HT-29 (cell line): Measurements from ENCODE around the gene RASGEF1C. TPM values are rescaled to one million over a fixed set of nuclear protein-coding genes. Genes with fewer than 3 reads are reported as not detected.
"Not testable (repeated sequence)": the region's sequence is repeated elsewhere in the genome, so short reads cannot be mapped to it uniquely, and the experiment has no call there.

ENCODE experiments used
- DNase-seq: peaks from one replicate; pipeline ENCODE4 v3.0.0-alpha.2; 2015; ENCODE audit warnings: low spot score
- total RNA-seq: library from RNA; depleted of rRNA; stranded (reverse); fragments of >200 nt; shearing (Covaris generic); gene quantifications from 2 replicates; pipeline ENCODE4 v1.2.3, GENCODE V29; 2014

The RASGEF1C gene
- total RNA-seq, 1 experiment from 2014 or later = not detected

DNA sequence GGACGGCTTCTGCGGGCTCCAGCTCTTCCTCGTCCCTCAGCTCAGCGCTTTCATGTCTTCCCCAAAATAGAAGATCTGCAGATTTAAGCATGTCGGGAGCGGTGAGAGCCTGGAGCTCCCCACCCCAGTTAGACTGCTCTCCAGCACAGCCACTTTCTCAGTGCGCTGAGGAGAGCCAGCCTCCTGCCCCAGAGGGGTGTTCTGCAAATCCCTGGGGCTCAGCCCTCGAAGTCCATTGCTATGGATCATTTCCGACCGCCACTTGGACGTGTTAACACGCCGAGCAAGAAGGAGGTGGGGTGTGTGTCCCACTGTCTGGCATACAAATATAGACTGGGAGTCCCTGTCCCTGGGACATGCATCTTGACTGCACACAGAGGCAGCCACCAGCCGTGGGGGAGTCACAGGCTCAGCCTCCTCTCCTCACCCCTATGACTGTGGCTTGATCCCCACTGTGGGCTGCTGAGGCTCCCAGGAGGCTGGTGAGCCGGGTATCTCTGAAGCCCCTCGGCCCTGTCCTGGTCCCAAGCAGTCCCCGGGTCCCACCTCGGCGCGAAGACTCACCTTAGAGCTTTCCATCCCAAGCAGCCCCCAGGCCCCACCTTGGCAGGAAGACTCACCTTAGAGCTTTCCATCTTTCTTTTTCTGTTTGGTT lies 107.4 kb downstream of the RASGEF1C start:
- no peak for DNase-seq

DNA sequence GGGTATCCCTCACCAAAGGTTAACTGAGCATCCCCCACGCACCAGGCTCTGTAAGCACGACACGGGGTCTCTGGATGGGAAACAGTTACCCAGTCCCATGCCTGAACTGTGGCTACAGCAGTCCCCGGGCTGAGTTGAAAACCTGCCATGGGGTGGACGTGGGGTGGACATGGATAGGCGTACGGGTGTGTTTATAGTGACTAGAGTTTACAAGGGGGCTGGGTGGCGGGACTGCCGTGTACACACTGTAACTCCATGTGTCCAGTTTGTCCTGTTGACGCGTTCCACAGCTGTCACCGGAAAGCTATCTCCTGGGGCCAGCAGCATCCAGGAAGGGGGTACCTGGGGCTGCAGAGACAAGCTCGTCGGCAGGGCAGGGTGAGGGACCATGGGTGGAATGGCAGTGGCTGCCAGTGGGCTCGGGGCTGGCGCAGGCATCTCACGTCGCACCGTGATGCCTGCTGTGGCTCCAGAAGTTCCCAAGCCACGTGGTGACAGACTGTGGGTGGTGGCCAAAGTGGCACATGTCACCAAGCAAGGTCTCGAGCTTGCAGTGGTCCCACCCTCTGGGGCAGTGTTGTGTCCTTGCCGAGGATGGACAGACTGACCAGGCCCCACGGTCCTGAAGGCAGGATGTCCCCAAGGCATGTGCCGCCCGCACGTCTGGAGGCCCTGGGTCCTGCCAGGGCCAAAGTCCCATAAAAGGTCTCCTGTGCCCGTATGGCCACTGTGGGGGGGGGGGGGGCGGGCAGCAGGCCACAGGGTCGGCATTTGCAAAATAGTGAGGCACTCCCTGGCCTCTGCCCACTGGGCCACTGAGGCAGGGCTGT lies 108.2 kb downstream of the RASGEF1C start:
- no peak for DNase-seq

DNA sequence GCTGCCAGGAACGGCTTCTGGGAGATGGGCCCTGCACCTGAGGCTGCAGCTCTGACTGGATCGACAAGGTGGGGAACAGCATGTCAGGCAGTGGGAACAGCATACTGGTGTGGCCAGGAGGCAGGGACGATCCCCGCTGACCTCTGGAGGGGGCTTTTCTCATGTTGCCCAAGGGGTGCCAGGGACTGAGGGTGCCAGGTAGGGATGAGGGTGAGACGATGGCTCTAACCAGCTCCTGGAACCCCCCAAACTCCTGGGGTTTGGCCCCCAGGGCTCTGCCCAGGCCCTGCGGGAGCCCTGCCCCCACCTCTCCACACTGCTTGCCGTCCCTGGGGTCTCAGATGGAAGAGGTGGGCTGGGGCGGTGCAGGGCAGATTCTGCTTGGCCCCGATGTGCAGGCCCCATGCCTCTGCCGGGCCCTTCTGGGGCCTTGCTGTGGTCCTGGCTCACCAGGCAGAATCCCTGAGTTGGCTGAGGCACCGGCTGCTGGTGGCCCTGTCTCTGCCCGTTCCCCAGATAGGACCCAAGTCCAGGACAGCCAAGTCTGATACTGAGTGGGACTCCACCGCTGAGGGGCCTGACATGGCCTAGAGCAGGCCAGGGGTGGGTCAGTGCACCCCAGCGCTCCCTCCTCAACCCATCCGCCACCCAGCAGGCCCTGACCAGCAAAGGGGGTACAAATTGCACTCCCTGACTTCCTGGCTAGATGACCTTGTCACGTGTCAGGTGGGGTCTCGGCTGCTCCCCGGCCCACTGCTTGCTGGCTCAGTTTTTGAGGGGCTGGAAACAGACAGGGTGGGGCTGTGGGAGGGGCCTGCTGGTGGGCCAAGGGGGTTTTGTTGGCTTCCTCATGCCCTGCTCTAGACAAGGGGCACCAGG lies 109.0 kb downstream of the RASGEF1C start:
- DNase-seq = no peak

DNA sequence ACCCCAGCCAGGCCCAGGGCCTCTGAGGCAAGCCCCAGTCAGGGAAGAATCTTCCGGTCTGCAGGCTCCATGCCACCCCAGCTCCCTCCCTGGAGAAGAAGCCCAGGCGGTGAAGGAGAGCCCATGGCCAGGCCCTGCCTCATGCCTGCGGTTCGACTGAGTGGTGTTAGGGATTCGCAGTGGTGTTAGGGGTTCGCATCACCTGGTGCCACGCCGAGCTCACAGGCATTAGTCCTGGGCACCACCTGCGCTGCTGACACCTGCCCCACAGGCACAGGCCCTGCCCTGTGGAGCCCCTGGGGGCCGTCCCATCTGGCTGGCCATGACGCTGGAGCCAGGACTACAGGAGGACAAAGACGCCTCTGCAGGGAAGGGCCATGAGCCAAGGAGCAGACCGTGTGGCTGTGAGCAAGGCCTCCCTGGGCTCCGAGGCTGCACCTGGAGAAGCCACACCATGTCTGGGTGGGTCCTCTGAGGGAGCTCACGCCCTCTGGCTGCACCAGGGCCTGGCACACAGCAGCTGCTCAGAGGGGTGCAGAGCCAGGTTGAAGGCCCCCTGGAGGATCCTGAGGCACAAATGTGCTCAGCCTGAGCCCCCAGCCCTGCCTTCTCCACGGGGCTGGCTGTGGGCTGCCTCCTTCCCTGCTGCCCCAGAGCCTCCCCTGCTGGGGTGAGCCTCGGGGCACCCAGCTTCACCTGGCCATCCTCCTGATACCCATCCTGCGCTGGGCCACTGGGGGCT lies 109.8 kb downstream of the RASGEF1C start:
- DNase-seq = no peak

DNA sequence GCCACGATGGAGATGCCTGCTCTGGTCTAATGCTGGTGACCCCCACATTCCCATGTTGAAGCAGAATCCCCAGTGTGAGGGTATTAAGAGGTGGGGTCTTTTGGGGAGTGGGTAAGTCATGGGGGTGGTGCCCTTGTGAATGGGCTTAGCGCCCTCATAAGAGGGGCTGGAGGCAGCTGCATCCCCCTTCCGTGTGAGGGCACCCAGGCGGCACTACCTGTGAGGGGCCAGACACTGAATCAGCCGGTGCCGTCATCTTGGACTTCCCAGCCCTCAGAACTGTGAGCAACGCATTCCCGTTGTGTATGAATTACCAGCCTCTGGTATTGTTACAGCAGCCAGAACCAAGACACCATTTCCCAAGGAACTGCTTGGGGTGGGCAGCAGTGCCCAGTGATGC lies 110.5 kb downstream of the RASGEF1C start:
- no peak for DNase-seq

DNA sequence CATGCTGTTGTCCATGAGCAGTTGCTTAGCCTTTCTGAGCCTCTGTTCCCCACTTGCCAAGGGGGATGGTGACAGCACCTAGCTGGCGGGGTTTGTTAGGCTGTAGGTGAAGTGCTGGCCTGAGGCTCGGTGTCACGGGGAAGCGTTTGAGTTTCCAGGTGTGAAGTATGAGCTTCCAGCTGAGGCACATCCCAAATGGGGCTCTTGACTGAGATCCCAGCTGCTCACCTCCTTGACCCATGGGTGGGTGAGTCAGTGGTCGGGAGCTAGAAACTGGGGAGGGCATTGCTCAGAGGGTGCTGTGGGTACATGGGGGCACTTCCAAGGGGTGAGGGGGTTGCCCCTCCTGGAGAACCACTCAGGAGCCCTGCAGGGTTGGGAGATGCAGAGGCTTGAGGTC lies 111.1 kb downstream of the RASGEF1C start:
- DNase-seq = no peak

DNA sequence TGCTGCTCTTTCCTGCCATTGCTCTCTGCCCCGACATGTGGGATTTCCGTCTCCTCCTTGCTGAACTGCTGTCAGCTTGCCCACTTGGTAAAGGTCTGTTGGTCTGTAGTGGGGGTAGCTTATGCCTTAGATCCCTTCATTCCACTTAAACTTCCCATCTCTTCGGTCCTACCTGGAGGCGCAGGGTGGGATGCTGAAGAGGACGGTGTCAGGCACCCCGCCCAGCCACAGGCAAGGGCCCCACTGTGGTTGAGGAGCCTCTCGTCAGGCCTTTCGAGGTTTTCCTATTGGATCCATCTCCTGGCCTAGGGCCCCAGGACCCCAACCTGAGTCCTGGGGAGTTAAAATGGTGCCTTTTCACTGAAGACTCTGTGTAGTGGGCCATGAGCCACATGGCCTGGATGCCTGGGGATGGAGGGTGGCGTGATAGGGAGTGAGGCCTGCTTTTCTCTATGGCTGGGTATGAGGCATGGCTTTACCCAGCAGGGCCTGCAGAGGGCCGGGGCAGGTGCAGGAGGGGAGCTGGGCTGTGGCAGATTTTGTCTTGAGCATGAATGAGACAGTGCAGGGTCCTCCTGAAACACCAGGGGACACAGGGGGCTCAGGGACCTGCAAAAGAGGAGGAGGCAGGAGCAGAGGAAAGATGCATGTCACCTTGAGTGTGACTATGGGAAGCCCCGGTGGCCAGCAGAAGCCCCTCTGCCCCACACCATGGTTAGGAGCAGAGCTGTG lies 111.7 kb downstream of the RASGEF1C start:
- DNase-seq = no peak

DNA sequence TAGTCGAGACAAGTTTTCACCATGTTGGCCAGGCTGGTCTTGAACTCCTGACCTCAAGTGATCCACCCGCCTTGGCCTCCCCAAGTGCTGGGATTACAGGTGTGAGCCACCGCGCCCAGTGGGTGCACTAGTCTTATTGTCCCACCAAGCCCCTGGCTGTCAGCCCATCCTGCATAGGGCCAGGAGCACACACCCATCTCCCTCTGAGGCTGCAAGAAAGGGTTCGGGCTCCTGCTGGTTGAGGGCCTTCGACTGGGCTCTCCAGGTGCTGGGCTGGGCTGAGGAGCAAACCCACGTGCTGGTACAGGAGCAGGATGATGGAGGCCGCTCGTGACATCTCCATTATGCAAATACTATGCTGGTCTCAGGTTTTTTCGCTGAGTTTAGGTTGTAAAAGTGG lies 112.4 kb downstream of the RASGEF1C start:
- DNase-seq = no peak

DNA sequence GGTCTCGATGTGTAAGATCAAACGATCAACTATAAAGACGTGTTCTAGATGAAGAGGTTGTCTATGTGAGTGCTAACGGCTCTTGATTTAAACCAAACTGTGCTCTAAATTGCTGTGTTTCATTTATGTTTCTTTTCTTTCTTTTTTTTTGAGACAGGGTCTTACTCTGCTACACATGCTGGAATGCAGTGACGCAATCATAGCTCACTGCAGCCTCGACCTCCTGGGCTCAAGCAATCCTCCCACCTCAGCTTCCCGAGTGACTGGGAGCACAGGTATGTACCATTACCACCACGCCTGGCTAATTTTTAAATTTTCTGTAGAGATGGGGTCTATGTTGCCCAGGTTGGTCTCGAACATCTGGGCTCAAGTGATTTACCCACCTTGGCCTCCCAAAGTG lies 113.5 kb downstream of the RASGEF1C start:
- no peak for DNase-seq

DNA sequence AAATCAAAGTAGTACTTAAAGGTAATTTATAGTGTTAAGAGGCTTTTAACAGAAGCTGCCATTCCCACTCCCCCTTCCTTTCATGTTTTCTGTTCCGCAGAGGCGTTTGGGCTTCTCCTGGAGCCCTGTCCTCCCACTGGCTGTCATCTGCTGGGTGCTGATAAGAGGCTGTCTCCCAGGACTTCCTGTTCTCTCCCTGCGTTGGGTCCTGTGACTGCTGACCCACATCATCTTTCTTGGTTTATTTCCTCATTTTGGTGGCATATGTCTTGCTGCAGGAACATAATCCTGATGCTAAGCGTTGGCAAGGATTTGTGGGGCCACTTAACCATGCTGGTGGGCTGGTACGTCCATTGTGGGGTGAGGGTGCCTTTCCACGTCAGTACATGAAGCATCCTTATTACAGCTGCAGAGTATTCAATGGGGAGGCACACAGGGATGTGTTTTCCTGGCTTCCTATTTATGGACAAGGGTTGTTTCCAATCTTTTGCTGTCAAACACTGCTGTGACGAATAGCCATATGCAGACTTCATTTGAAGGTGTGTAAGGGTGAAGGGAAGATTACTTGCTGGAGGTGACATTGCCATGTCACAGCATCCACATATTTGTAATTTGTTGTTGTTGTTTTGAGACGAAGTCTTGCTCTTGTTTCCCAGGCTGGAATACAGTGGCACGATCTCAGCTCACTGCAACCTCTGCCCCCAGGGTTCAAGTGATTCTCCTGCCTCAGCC lies 115.2 kb downstream of the RASGEF1C start:
- DNase-seq = no peak

DNA sequence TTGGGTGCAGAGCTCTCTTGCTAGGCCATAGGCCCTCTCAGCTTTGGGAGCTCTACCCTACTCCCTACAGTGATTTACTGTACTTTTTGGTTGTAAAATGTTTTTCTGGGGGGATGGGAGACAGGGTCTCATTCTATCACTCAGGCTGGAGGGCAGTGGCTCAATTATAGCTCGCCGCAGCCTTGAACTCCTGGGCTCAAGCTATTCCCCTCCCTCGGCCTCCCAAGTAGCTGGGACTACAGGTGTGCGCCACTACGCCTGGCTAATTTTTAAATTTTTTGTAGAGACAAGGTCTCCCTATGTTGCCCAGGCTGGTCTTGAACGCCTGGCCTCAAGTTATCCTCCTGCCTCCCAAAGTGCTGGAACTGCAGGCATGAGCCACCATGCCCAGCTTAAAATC lies 115.8 kb downstream of the RASGEF1C start:
- DNase-seq = no peak

DNA sequence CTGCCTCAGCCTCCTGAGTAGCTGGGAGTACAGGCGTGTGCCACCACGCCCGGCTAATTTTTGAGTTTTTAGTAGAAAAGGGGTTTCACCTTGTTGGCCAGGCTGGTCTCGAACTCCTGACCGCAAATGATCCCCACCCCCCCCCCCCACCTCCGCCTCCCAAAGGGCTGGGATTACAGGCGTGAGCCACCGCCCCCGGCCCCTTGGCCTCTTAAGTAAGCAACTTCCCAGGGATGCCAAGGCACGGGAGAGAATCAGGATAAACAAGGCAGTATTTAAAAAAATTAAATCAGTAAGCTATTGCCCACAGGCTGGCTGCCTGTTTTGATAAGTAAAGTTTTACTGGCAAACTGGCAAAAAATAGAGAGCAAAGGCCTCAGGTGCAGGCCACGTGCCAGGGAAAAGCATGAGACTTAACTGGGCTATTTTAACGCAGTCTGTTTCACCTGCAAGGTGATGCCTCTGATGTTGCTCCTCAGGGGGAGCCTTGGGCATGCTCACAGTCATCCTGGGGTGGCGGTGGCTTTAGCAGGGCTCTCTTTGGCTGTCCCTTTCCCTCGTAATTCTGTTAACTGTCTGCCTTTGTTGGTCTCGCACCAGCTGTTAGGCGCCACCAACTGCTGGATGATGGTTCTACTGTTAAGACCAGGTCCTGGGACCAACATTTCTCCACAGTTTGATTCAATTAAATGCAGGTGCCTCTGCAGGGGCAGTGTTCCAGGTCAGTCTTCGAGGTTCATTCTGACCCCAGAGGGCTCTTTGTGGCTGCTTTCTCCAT lies 118.1 kb downstream of the RASGEF1C start:
- DNase-seq = peak; percentile 66

DNA sequence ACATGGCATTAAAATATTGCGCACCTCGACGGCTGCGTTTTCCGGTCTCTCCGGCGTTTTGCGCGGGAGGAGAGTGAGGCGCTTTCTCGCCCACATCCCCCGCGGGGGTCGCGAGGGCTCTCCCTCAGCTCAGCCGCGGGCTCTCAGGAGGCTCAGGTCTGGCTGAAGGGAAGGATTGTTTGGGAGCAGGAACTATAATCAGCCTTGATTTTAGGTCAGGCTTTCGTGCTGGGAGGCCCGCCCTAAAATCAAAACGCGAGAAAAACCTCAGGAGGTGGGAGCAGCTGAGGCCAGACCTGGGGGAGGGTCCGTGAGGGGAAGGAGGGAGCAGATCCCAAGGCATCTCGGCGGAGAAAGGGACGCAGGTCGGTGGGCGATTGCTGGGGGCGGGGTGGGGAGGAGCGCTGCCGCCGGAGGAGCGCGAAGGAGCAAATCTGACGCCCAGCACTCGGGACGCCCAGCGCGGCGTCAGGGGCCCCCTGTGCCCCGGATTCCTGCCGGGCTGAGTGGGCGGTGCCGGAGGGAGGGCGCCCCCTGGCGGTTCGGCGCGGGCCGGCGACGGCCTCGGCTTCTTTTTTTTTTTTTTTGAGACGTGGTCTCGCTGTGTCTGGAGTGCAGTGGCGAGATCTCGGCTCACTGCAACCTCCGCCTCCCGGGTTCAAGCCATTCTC lies 118.8 kb downstream of the RASGEF1C start:
- DNase-seq = peak; percentile 54

DNA sequence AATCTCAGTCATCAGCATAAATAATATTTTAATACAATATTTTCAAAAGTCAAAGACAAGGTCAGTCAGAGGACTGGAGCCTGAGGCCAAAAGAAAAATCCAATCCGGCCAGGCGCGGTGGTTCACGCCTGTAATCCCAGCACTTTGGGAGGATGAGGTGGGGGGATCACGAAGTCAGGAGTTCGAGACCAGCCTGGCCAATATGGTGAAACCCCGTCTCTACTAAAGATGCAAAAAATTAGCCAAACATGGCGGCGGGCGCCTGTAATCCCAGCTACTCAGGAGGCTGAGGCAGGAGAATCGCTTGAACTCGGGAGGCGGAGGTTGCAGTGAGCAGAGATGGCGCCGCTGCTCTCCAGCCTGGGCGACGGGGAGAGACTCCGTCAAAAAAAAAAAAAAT lies 119.4 kb downstream of the RASGEF1C start:
- DNase-seq = not testable (repeated sequence)

DNA sequence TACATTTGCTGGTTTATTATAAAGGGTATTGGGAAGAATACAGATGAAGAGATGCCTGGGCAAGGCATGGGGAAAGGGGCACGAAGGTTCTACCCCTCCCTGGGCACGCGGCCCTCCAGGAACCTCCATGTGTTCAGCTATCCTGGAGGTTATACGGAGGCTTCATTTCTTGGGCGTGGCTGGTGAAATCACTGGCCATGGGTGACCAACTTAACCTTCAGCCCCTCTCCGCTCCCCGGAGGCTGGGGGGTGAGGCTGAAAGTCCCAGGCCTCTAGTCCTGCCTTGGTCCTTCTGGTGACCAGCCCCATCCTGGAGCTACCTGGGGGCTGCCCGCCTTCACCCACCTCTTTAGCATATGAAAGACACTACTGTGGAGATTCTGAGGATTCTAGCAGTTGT lies 120.5 kb downstream of the RASGEF1C start:
- DNase-seq = no peak

DNA sequence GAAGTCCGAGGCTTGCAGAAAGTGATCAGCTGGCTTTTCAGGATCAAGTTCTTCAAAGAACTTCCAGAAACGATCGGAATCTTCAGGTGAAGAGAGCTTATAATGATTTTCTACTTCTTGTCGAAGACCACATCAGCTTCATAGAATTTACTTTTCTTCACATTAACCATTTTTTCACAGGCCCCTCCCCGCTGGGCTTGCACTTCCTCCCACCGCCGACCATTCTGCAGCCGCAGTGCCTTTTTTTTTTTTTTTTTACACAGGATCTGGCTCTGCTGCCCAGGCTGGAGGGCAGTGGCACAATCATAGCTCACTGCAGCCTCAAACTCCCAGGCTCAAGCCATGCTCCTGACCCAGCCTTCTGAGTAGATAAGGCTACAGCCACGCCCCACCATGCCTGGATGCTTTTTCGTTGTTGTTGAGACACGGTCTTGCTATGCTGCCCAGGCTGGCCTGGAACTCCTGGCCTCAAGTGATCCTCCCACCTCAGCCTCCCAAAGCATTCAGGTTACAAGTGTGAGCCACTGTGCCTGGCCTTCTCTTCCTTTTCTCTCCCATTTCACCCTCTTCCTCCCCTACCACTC lies 122.1 kb downstream of the RASGEF1C start:
- DNase-seq = no peak

DNA sequence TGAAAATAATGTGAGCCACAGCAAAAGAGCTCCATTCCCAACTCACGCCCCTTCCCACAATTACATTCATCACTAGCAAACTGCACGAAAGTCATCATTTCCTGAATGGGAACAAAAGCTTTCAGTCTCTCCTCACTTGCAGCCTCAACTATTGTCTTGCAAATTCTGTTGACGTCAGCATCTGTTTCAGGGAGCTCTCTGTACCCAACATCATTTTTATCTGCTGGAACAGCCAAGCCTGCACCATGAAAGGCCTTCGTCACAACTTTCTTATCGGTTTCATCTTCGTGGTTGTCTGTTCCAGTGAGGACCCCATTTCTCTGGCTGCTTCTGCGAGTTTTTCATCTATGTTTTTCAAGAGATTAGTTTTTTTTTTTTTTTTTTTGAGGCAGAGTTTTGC lies 123.2 kb downstream of the RASGEF1C start:
- no peak for DNase-seq
